Gastroesophageal sphincter (tissue), 4 donors: ENCODE data around the gene ZBTB7A. TPM values are rescaled to one million over a fixed set of nuclear protein-coding genes. Genes with fewer than 3 reads are reported as not detected.
A peak's percentile ranks its signal among the peaks of the same experiment; 100 is the strongest.

ENCODE experiments used
- ATAC-seq: fragments of 150-250 bp; one replicate; pipeline ENCODE4 v1.9.1; 2016; ENCODE audit warnings: mild to moderate bottlenecking, moderate library complexity
- H3K27ac ChIP-seq, 4 donors: fragments of 200-600 bp; sonication (generic) in 3 of 4; 1 replicate in 3 of 4; 2 replicates in 1 of 4; pipeline ENCODE4 v1.5.1; 2016 to 2019
- H3K27me3 ChIP-seq: fragments of 200-600 bp; sonication (generic); one replicate; pipeline ENCODE4 v1.5.1; 2019
- H3K36me3 ChIP-seq, 2 donors: fragments of 200-600 bp; sonication (generic); one replicate each; pipeline ENCODE4 v1.5.1; 2019; ENCODE audit warnings: control low read depth in 1 of 2
- H3K4me1 ChIP-seq, 3 donors: fragments of 200-600 bp; sonication (generic); 1 replicate in 2 of 3; 2 replicates in 1 of 3; pipeline ENCODE4 v1.5.1; 2016 to 2019; ENCODE audit warnings: control low read depth in 2 of 3
- H3K4me3 ChIP-seq, 2 donors: fragments of 200-600 bp; sonication (generic); one replicate each; pipeline ENCODE4 v1.5.1; 2019; ENCODE audit warnings: mild to moderate bottlenecking in 1 of 2, moderate library complexity in 1 of 2
- H3K9me3 ChIP-seq, 3 donors: fragments of 200-600 bp; sonication (generic); one replicate each; pipeline ENCODE4 v1.5.1; 2017 to 2019; ENCODE audit warnings: control low read depth in 2 of 3
- EP300 ChIP-seq: sonication (generic); formaldehyde crosslinking; IDR thresholded peaks from one replicate; pipeline ENCODE4 v1.6.1; 2017; ENCODE audit warnings: antibody characterized with exemption, mild to moderate bottlenecking
- POLR2A ChIP-seq, 2 donors: fragments of 450-650 bp; IDR thresholded peaks; one replicate each; pipeline ENCODE4 v1.6.1; 2017; ENCODE audit warnings: antibody characterized with exemption in 2 of 2, mild to moderate bottlenecking in 2 of 2, moderate library complexity in 1 of 2
- POLR2AphosphoS5 ChIP-seq: sonication (generic); formaldehyde crosslinking; IDR thresholded peaks from one replicate; pipeline ENCODE4 v1.6.1; 2017; ENCODE audit warnings: antibody characterized with exemption
- WGBS, 2 donors: methylation state at CpG; one replicate each; pipeline ENCODE4 v1.1.5; 2018; ENCODE audit warnings: low coverage in 1 of 2; 5-methylcytosine and 5-hydroxymethylcytosine counted together
- total RNA-seq, 4 donors: library from RNA; depleted of rRNA; stranded (reverse); fragments of >200 nt; gene quantifications; one replicate each; pipeline ENCODE4 v1.1.0, GENCODE V29; 2016
- TF ChIP-seq, protein P1 (sequence below), 4 experiments: fragments of 200-600 bp in 2 of 4; fragments of 450-650 bp in 2 of 4; sonication (generic) in 1 of 4; IDR thresholded peaks; one replicate each; pipeline ENCODE4 v1.5.1; 2017 to 2019; ENCODE audit warnings: antibody characterized with exemption in 4 of 4, mild to moderate bottlenecking in 2 of 4, moderate library complexity in 2 of 4

ZBTB7A gene
- total RNA-seq, 4 donors from 2014 or later: 65.6 to 122 (median 82.4) TPM

DNA sequence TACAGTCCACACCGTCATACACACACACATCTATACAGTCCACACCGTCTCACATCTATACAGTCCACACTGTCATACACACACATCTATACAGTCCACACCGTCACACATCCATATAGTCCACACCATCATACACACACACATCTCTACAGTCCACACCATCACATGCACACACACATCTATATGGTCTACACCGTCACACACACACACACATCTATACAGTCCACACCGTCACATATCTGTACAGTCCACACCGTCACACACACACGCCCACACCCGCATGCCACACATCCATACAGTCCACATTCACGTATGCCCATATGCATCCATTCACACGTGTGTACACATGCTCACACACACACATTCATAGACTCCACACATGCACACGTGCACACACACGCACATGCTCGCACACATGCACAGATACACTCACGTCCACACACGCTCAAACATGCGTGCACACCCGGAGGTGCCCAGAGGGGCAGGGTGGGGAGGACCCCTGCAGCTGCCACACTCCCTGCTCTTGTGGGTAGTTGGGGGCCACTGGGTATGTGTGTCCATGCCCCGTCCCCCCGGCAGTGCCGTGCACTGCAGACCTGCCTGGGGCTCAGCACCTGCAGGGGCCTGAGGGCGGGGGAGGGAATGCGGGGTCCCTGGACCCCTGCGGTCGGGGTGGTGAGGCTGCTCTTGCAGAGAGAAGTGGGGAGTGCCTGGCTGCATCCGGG is 30.0 kb downstream of the ZBTB7A start:
- no peak for TF ChIP-seq EP300
- TF ChIP-seq POLR2AphosphoS5: no peak
- TF ChIP-seq, protein P1, sequence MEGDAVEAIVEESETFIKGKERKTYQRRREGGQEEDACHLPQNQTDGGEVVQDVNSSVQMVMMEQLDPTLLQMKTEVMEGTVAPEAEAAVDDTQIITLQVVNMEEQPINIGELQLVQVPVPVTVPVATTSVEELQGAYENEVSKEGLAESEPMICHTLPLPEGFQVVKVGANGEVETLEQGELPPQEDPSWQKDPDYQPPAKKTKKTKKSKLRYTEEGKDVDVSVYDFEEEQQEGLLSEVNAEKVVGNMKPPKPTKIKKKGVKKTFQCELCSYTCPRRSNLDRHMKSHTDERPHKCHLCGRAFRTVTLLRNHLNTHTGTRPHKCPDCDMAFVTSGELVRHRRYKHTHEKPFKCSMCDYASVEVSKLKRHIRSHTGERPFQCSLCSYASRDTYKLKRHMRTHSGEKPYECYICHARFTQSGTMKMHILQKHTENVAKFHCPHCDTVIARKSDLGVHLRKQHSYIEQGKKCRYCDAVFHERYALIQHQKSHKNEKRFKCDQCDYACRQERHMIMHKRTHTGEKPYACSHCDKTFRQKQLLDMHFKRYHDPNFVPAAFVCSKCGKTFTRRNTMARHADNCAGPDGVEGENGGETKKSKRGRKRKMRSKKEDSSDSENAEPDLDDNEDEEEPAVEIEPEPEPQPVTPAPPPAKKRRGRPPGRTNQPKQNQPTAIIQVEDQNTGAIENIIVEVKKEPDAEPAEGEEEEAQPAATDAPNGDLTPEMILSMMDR (IDR thresholded peaks at IDR 0.05): no peak
- no peak for TF ChIP-seq POLR2A (IDR thresholded peaks at IDR 0.05)
- Histone ChIP-seq H3K36me3 (peaks cover 0 to 79% of the 10 kb centered on the region in 2 donors), H3K27me3 (no peaks in the 10 kb centered on the region), H3K4me1 (peaks cover 0 to 10% (median 0%) of the 10 kb centered on the region in 3 donors), H3K9me3 (no peaks in the 10 kb centered on the region), H3K27ac (no peak overlapping the region), H3K4me3 (no peak overlapping the region)
- 79 to 95% methylated on average over 6 to 12 of the region's 25 CpGs for WGBS, 2 donors
- no peak for ATAC-seq

DNA sequence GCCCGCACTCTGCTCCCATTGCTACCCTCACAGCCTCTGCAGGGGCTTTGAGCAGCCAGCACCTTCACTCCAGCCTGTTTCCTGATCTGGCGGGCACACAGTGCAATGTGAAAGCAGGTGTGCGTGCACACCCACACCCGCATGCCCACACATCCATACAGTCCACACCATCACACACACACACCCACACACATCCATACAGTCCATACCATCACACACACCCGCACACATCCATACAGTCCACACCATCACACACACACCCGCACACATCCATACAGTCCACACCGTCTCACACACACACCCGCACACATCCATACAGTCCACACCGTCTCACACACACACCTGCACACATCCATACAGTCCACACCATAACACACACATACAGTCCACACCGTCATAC is 31.1 kb downstream of the ZBTB7A start:
- Histone ChIP-seq H3K9me3 (no peaks in the 10 kb centered on the region), H3K27ac (no peak overlapping the region), H3K36me3 (peaks cover 0 to 80% of the 10 kb centered on the region in 2 donors), H3K4me3 (no peak overlapping the region), H3K4me1 (peaks cover 0 to 10% (median 0%) of the 10 kb centered on the region in 3 donors), H3K27me3 (no peaks in the 10 kb centered on the region)
- no peak for ATAC-seq
- TF ChIP-seq POLR2A (IDR thresholded peaks at IDR 0.05) (no peak), EP300 (no peak), POLR2AphosphoS5 (no peak)
- TF ChIP-seq, protein P1 (IDR thresholded peaks at IDR 0.05): no peak
- 65 to 75% methylated on average over 8 of the region's 10 CpGs for WGBS, 2 donors

DNA sequence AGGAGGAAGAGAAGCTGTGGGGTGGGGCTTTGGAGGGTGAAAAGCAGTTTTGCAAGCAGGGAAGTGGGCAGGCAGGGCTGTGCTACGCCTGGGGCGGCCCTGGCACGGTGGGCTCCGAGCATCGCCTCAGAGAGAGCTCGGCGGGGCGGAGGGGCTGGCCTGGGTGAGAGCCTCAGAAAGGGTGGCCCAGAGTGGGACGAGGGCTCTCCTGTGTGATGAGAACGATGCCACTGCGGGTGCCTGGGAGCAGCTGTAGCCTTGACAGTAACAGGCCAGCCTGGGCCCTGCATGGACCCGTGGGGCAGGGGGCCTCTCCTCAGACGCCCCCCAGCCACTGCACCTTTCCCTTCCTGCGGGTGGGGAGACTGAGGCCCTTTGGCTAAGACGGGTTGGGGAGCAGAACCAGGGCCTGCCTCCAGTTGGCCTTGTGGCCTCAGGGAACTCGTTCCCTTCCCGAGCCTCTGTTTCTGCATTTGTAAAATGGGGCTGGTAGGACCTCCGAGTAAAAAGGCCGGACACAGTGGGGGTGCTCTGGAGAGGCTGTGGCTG is 31.6 kb downstream of the ZBTB7A start:
- peaks cover 0 to 10% (median 0%) of the 10 kb centered on the region in 3 donors for H3K4me1 ChIP-seq
- WGBS, 2 donors: 100% methylated on average over 1 of the region's 19 CpGs; no CpG with 5 or more reads in 1 of the 2 donors
- H3K27me3 ChIP-seq: no peaks in the 10 kb centered on the region
- peaks cover 0 to 85% of the 10 kb centered on the region in 2 donors for H3K36me3 ChIP-seq
- peak overlapping the region in 1 of 4 donors; percentile 29 for H3K27ac ChIP-seq
- H3K4me3 ChIP-seq: no peak overlapping the region
- H3K9me3 ChIP-seq: no peaks in the 10 kb centered on the region
- no peak for TF ChIP-seq POLR2A (IDR thresholded peaks at IDR 0.05)
- no peak for ATAC-seq

DNA sequence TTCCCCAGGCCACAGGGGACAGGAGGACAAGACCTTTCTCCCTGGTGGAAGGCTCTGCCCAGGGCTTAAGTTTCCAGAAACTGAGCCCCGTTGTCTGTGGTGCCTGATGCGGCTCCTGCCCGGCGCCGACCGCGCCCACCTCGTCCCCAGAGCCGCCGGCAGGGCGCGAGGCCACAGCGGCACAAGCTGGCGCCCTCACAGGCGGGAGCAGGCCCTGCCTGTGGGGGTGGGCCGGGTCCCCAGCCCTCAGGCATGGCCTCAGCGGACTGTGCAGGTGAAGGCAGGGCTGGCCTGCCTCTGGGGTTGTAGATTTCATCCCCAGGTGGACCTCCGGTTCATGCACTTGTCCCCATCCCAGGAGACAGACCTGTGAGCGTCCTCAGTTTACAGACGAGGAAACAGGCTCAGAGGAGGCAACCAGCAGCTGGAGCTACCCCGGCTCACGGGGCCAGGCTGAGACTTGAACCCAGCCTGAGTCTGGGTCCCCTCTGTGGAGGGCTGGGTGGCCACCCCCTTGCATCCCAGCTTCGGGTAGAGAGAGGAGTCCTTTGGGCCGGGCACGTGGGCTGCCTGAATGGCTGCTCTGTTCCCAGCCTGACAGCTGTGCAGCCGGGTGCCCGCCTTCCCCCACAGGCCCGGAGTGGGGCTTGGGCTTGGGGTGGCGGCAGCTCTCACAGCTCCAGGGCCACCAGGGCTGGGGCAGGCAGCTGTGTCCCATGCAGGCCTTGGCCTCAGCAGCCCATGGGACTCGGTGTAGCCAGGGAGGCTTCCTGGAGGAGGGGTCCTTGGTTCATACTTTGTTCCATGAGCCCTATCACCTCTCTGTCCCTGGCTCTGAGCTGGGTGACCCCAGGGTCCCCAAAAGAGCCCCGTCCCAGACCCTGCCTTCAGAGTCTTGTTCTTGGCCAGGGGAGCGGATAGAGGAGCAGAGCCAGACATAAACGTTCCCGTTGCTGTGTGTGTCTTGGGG is 32.4 kb downstream of the ZBTB7A start:
- no peak for ATAC-seq
- H3K4me3 ChIP-seq: no peak overlapping the region
- peaks cover 0 to 10% (median 0%) of the 10 kb centered on the region in 3 donors for H3K4me1 ChIP-seq
- H3K27me3 ChIP-seq: no peaks in the 10 kb centered on the region
- H3K27ac ChIP-seq: peak overlapping the region in 1 of 4 donors; percentile 29
- peaks cover 0 to 93% of the 10 kb centered on the region in 2 donors for H3K36me3 ChIP-seq
- WGBS, 2 donors: no CpG with 5 or more reads among the region's 34 CpGs
- TF ChIP-seq, protein P1 (IDR thresholded peaks at IDR 0.05): no peak
- no peak for TF ChIP-seq POLR2AphosphoS5
- no peak for TF ChIP-seq POLR2A (IDR thresholded peaks at IDR 0.05)
- TF ChIP-seq EP300: no peak
- H3K9me3 ChIP-seq: no peaks in the 10 kb centered on the region
